SHP77 (cell line): ENCODE results near the gene TMEM178B.

Experiments
- DNase-seq, 2 experiments: peaks; one replicate each; lab custom pipeline; 2025; lab: John Stamatoyannopoulos, UW

TMEM178B gene

DNA sequence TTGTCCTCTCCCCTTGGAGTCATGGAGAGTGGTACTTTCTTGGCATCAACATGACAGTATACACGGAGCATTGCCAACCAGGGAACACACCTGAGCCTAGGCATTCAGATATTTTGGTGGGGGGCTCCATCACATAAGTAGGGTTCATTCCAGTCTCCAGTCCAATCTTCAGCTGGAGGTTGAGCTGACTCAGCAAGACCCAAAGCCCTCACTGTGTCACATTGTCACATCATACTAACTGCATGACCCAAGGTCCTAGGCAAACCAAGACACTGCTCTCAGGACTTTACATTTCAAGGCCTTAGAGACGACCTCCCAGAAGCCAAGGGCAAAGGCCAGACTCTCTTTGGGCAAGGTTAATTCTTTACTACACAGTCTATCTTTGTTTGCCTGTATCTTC, 190.1 kb downstream of the TMEM178B start:
- no peak for DNase-seq

- no peak for DNase-seq
These were observed 190.6 kb downstream of the TMEM178B start for GRCh38 chr7:141264511-141264910.

DNA sequence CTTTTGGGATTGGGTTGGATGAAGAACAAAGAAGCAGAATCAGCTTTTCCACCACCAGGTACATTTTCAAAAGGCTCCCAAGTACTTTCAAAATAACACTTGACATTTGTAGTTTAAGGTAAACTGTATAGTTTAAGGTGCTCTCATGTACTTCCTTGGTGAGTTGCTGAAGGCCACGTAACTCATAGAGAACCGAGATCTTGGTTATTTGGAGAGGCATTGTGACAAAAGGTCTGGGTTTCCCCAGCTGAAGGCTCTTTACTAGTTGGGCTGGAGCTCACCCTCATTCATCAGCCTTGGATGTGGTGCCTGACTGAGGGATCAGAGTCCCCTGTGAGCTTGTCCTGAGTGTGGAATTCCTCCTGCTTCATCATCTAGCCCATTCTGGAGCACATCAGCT, 191.8 kb downstream of the TMEM178B start:
- DNase-seq, result no peak

DNA sequence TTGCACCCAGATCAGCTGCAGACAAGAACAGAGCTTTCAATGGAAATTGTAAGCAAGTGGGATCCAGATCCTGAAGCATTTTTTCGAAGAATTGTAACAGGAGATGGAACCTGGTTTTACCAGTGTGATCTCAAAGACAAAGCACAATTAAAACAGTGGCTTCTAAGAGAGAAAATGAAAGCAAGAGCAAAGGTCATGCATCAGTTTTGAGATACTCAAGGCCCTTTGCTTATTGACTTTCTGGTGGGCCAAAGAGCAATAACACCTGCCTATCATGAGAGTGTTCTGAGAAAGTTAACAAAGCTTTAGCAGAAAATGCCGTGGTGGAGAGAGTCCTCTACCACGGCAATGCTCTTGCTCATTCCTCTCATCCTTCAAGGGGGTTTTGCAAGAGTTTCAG, 194.8 kb downstream of the TMEM178B start:
- DNase-seq, result no peak

GRCh38 chr7:141271451-141271850, 197.6 kb downstream of the TMEM178B start:
- no peak for DNase-seq

GRCh38 chr7:141272417-141272816, 198.6 kb downstream of the TMEM178B start:
- no peak for DNase-seq

DNA sequence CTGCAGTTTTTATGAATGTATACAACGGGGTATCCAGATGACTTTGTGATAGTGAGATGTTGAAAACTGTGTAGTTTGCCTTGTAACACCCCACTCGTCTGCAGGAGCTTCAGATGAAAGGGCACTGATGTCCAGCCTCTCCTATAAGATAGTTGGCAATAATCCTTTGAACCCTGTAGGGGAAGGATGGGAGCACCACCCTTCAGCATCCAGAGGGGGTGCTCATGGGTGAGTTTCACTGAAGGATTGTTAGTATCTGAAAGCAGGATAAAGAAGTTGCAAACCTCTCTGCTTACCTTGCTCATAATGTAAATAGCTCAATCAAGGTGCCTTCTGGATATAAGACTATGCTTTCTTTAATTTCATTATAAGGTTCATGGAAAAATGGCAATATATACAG, 201.5 kb downstream of the TMEM178B start:
- no peak for DNase-seq

GRCh38 chr7:141276031-141276430, 202.2 kb downstream of the TMEM178B start:
- DNase-seq, result no peak

- DNase-seq, result no peak
These were observed 206.2 kb downstream of the TMEM178B start for GRCh38 chr7:141280100-141280499.

GRCh38 chr7:141281311-141281710, 207.4 kb downstream of the TMEM178B start:
- DNase-seq, result no peak

GRCh38 chr7:141286522-141286921, 212.7 kb downstream of the TMEM178B start:
- no peak for DNase-seq

DNA sequence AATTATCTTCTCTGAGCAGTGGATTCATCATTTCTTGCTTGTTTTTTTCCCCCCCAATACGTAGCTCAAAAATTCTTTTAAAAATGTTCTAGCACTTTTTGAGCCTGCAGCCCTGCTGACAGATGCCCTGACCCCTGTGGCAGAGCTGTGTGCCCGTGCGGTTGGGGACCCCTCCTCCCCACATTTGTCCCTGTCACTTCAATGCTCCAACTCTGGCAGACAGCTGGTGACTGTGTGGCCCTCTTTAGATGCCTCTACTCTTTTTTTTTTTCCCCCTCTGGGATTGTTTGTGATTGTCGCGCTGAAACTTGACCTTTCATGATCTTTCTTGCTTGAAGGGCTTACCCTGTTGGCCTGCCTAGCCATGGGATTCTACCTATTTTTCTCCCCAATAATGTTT, 214.1 kb downstream of the TMEM178B start:
- DNase-seq, result no peak

GRCh38 chr7:141288626-141289025, 214.8 kb downstream of the TMEM178B start:
- no peak for DNase-seq

- DNase-seq, result no peak
These were observed 216.5 kb downstream of the TMEM178B start for GRCh38 chr7:141290365-141290764.

DNA sequence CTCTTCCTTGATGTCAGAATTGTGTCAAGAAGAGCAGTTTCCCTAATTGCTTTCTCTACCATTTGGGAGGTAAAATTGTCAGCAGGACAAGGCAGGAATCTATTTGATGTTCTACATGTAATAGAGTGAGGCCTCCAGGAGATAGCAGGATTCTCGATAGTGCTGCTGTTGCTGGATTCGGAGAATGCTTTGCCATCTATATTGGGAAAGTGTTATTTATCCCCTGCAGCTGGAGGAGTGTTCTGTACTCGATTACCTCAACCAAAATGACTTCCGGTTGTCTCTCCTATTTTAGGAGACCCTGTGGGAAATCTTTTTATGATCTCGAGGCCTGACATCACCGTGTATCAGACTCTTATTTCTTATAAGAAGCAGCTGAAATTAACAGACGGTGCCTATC, 217.1 kb downstream of the TMEM178B start:
- DNase-seq, result no peak

- no peak for DNase-seq
These were observed 217.7 kb downstream of the TMEM178B start for GRCh38 chr7:141291541-141291940.

DNA sequence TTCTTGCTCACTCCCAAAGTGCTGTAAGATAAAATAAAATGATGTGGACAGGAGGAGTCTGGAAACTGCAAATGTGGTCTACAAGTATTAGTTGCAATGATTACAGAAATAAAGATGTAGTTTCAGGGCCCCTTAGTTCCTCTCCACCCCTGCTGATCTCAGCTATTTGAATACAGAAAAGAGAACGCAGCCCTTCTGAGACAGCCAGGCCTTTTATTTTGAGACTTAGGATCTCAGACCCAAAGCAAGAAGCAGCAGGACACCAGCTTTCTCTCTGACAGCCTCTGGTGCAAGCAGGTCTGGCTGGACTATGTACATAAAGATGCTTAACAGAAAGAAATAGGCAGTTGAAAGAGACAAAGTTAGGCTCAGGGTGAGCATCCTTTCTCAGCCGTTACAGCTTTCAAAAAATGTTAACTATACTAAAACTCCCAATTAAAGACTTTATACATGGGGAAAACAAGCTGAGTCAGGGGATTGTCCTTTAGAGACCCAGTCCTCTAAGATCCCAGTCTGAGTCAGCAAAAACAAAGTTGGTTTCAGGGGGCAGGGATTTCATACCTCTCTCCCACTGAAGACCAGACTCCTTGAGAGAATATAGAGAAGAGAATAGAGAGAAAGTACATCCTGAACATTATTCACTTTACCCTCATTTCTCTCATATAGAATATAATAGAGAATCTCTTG, 220.4 kb downstream of the TMEM178B start:
- DNase-seq, result no peak

DNA sequence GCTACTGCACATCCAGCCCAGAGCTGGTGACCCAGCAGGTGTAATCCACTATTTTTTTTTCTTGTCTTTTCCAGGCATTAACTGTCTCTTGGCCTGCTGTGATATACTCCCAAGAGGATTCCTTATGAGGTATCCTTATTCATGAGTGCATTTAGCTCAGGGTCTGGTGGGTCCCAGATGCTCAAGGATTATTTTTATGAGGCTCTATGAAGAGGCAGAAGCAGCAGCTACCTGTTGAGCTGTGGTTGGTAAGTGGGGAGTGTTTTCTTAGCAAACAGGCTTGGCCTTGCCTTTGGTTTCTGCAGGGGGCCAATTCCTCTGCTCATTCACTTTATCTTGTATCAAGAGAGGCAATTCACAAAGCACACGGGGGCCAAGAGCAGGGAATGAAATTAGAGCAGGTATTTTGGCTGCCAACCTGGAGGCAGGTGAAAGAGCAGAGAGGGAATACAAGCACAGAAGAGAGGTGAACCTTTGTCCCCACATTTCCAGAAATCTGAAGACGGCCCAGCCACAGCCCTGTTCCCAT, 221.6 kb downstream of the TMEM178B start:
- no peak for DNase-seq

GRCh38 chr7:141300816-141301215, 227.0 kb downstream of the TMEM178B start:
- DNase-seq, result no peak

- DNase-seq, result no peak
These were observed 227.7 kb downstream of the TMEM178B start for GRCh38 chr7:141301544-141301943.

GRCh38 chr7:141302617-141303016, 228.8 kb downstream of the TMEM178B start:
- no peak for DNase-seq

- no peak for DNase-seq
These were observed 230.4 kb downstream of the TMEM178B start for GRCh38 chr7:141304291-141304690.

GRCh38 chr7:141306081-141306480, 232.2 kb downstream of the TMEM178B start:
- no peak for DNase-seq

DNA sequence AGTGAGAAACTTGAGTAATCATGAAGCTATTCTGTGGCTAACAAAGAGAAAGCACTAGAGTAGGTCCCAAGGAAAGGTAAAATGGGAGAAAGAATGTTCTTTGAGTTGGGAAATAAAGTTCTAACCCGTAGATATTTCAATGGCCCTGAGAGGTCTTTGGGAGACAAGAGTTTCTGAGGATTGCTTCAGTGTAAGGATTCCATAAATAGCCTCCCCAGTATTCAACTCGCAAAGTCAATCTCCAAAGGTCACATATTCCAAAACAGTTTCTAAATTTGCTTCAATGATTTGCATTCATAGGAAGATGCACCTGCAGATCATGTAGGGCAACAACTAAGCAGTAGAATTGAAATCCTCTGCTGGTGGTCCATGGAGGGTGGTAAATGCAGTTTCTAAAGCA, 238.5 kb downstream of the TMEM178B start:
- DNase-seq, result no peak
